Measurements from ENCODE around the gene FAM217B.

FAM217B gene

DNA sequence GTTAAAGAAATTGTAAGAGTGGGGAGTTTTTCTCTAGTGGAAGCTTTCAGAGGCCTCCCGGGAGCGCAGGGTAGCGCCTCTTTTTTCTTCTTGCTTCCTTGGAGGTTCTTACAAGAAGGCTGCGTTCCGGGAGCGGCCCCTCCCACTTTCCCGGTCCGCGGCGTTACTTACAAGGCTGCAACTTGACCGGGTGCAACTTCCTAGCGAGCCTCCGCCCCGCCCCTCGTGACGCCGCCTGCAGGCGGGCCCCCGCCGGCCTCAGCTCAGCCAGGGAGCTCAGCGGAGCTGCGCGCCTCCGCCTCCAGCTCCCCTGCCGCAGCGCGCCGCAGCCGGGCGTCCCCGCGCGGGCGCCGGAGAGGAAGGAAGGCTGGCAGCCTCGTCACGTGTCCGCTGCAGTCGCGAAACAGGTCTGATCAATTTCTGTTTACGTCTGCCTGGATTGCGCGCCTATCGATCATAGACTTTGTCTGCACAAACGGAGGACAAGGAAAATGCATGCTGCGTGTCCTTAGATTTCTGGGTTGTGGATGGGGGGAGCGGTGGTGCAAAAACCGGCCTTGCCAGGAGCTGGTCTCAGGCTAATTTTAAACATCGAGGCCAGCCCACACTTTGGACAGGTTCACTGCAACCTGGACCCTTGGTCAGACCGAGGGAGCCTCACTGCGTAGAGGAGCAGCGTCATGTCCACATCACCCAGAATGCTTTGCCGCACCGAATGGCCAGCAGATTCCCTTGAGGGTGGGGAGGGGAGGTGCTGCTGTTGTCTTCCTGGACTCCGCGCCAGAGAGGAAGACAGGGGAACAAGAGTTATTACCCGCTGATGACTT is at the start of gene FAM217B, which contains the start of gene PPP1R3D:
Gene FAM217B (plus strand): TSS at position 261 of the 827 bp plus-strand sequence. CDS start 3,555 bp downstream, outside the sequence.
Gene PPP1R3D (minus strand): TSS at position 177 of the 827 bp plus-strand sequence. CDS start 374 bp downstream, outside the sequence.
- DNase-seq (ENCODE audit: low read depth): peak; percentile 91

GRCh38 chr20:59891581-59891980 is 48.6 kb upstream of the FAM217B start:
- DNase-seq (ENCODE audit: low read depth): no peak

- no peak for DNase-seq (ENCODE audit: low read depth)
Observed at GRCh38 chr20:59895908-59896307, 44.3 kb upstream of the FAM217B start.

DNA sequence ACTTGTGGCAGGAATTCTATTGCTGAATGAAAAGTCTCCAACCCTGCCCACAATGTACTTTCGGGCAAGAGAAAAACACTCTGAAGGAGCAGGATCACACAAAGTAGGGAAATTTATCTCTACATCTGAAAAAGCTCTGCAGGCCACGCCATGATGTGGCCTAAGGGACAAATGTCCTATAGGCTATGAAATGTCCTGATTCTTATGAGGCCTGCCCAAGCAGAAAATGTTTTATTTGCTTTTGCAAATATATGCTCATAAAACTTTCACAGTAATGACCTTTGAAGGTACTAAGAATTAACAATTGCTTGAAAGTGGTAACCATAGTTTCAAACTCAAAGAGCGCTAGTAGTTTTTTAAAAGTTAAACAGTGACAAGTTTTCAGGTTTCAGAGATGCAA is 37.7 kb upstream of the FAM217B start:
- no peak for DNase-seq (ENCODE audit: low read depth)

DNA sequence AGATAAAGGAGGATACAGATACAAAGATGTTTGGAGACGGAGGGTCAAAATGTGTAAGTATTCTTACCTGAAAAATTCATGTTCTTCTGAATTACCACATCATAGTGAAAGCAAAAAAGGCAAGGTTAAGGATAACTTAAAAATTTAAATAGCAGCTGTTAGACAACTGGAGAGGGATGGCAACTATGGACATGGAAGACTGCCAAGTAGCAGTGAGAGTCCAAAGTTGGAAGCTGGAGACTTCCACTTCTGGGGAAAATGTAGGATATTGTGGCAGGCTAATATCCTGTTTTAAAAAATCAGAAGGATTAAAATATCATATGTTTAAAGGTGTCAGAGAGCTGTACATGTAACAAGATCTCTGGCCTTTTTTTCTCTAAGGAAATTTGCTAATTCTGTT is 36.6 kb upstream of the FAM217B start:
- DNase-seq (ENCODE audit: low read depth): no peak

GRCh38 chr20:59908855-59909254 is 31.3 kb upstream of the FAM217B start:
- DNase-seq (ENCODE audit: low read depth): no peak

DNA sequence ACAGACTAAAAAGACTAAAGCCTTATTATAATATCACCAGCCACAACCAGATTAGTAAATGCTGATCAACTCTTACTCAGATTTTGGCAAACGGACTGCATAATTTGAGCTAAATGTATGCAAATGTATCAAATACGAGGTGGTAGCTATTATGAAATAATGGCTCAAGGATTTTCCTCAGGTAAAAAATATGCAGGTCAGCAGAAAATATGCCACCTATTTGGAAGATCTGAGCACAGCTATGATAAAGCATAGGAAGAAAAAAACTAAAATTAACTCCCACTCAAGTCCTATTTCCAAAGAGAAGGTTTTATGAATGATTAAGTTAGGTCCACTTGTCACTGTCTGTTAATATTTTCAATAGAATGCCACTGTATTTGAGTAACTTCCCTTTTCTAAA is 29.1 kb upstream of the FAM217B start:
- DNase-seq (ENCODE audit: low read depth): no peak

GRCh38 chr20:59912609-59913008 is 27.6 kb upstream of the FAM217B start:
- no peak for DNase-seq (ENCODE audit: low read depth)

- no peak for DNase-seq (ENCODE audit: low read depth)
Observed at GRCh38 chr20:59920944-59921343, 19.2 kb upstream of the FAM217B start.

DNA sequence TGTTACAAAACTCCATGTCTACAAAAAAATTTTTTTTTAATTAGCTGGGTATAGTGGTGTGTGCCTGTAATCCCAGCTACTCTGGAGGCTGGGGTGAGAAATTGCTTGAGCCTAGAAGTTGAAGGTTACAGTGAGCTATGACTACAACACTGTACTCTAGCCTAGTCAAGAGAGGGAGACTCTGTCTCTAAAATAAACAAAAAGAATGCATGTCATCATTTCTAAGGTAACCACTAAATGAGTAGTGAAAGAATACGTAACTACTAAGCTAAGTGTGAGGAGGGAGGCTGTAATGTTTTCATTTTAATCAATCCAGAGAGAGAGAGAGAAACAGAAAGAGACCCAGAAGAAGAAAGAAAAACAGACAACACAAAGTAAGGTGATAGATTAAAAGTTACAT is 16.7 kb upstream of the FAM217B start:
- DNase-seq (ENCODE audit: low read depth): no peak

GRCh38 chr20:59925359-59925758 is 14.8 kb upstream of the FAM217B start:
- no peak for DNase-seq (ENCODE audit: low read depth)

- no peak for DNase-seq (ENCODE audit: low read depth)
Observed at GRCh38 chr20:59925899-59926298, 14.3 kb upstream of the FAM217B start.

- no peak for DNase-seq (ENCODE audit: low read depth)
Observed at GRCh38 chr20:59931511-59932312, 8.5 kb upstream of the FAM217B start.

- no peak for DNase-seq (ENCODE audit: low read depth)
Observed at GRCh38 chr20:59932616-59933295, 7.4 kb upstream of the FAM217B start.

GRCh38 chr20:59933296-59933848 is 6.8 kb upstream of the FAM217B start, which contains the start of gene SYCP2:
TSS of gene SYCP2 (minus strand) at chr20:59933637. CDS start at chr20:59922413, 11,224 bp downstream.
- DNase-seq (ENCODE audit: low read depth): peak; percentile 58

DNA sequence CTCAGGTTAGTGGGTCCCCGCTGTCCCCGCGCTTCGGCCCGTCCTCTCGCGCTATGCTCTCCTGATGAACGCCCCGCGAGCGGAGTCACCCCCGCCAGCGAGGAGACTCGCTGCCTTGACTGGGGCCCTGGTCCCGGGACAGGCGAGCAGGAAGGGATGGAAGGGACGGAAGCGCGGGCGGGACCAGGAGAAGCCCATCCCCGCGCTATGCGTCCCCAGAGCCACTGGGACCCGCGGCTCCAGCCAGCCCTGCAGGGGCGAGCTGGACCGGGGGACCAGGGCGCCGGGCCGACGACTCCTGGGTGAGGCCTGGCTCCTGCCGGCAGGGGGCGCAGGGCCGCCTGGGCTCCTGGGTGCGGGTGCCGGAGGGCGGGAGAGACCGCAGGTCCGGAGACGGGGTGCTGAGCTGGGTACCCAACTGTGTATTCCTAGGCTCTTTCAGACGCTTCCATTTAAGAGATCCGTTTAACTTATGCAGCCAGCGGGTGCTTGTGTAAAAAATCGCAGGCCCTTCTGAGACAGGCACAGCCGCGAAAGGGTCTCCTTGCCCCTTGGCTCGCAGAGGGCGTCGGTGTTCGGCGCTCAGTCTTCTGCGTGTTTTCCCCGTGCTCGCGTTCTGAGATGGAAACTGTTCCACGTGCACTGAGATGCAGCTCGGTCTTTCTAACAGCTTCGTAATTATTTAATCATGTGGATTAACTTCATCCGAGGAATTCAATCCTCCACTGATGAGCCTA is 6.2 kb upstream of the FAM217B start:
- peak; percentile 79 for DNase-seq (ENCODE audit: low read depth)

DNA sequence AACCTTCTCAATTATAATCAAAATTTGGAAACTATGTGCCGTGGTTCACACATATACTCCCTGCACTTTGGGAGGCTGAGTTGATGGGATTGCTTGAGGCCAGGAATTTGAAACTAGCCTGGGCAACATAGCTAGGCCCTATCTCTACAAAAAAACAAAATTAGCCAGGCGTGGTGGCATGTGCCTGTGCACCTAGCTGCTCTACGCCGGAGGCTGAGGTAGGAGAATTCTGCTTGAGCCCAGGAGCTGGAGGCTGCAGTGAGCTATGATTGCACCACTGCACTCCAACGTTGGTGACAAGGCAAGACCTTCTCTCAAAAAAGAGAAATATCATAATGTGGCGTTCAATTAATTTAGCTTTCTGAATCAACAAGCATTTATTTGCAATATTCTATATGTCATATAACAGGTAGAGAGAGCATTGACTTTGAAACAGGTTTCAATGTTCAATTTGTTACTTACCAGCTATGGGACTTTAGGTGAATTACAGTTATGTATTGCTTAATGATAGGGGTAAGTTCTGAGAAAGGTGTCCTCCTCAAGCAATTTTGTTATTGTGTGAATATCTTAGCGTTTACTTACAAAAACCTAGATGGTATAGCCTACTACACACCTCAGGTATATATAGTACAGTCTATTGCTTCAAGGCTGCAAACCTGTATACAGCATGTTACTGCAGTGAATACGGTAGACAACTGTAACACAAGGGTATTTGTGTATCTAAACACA is 4.6 kb upstream of the FAM217B start:
- no peak for DNase-seq (ENCODE audit: low read depth)

- DNase-seq (ENCODE audit: low read depth): no peak
Observed at GRCh38 chr20:59936409-59936808, 3.8 kb upstream of the FAM217B start.

DNA sequence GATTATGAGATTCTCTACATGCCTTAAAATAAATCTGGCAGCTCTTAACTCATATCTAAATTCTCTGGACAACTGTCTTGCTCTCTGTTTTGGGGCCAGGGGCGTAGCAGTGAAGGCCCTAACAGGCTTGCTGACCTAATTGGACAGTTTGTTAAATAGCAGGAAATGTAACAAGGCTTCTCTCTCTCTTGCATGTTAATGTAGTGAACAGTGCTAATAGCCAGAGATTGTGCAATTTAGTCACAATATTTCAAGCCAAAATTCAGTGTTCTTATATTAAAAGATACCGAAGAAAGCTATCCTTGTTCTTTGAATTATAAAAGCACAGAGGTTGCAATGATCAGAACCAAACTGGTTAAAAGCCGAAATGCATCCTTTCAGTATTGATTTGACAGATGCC is 3.0 kb upstream of the FAM217B start:
- no peak for DNase-seq (ENCODE audit: low read depth)

- no peak for DNase-seq (ENCODE audit: low read depth)
Observed at GRCh38 chr20:59938221-59938620, 2.0 kb upstream of the FAM217B start.

GRCh38 chr20:59938696-59939051 is 1.5 kb upstream of the FAM217B start:
- no peak for DNase-seq (ENCODE audit: low read depth)
